ENCODE results near the gene PVR.
"Not testable (repeated sequence)": the region's sequence is repeated elsewhere in the genome, so short reads cannot be mapped to it uniquely, and the experiment has no call there.

Gene PVR

DNA sequence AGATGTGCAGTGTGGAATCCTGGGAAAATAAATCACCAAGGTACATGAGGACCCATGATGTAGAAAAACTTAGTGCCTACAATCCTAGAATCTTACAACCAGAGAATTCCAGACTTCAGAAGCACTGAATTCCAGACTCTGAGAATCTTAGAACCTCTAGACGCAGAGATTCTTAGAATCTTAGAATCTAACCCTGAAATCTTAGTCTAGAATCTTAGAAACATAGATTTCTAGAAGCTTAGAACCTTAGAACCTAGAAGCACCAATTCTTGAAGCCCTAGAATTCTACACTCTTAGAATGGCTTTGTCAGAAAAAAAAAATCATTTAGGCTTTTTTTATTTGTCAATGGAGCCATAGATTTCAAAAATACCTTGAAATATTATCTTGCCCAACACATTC is 61.3 kb downstream of the PVR start:
- DNase-seq: no peak

- DNase-seq: no peak
Observed at GRCh38 chr19:44705502-44706010, 61.8 kb downstream of the PVR start.

GRCh38 chr19:44706506-44707236 is 63.0 kb downstream of the PVR start:
- no peak for DNase-seq

- no peak for DNase-seq
Observed at GRCh38 chr19:44707794-44708193, 64.1 kb downstream of the PVR start.

- DNase-seq: no peak
Observed at GRCh38 chr19:44708940-44709339, 65.2 kb downstream of the PVR start.

GRCh38 chr19:44709434-44710266 is 65.9 kb downstream of the PVR start:
- not testable (repeated sequence) for DNase-seq

DNA sequence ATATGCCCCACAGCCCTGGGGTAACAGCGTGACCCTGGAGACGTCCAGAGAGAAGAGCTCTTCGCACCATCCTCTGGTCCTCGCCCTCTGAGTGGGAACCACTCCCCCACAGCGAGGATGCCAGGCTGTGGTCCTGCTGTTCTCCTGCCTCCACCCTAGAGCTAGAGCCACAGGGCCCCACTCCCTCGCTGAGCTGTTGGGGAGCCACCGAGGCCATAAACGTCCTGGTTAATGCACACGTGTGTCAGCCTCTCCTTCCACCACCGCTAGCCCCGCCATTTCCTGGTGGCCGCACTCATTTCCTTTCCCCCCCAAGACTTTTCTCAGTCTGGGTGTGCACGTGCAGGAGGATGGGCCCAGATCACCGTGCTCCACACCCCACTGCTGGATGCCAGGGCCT is 66.8 kb downstream of the PVR start:
- DNase-seq: no peak

DNA sequence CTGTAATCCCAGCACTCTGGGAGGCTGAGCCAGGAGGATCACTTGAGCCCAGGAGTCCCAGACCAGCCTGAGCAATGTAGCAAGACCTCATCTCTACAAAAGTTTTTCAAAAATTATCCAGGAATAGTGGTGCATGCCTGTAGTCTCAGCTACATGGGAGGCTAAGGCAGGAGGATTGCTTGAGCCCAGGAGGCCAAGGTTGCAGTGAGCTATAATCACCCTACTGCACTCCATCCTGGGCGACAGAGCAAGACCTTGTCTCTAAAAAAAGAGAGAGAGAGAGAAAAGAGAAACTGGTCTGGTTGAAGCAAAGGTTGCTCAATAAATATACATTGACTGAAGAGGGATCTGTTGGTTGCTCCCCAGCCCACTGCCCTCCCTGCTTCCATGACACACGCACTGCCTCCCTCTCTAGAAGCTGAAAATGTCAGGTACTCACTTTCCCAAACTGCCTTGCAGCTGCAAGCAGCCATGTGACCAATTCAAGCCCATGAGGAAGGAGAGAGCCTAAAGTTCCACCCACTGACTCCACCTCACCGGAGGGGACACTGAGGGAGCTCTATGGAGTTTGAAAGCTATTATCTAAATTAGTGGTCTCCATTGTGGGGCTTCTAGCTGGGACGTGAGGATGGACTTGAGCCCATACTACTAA is 69.3 kb downstream of the PVR start:
- DNase-seq: no peak
